ENCODE data around the gene CFAP46.
"Not testable (repeated sequence)": the region's sequence is repeated elsewhere in the genome, so short reads cannot be mapped to it uniquely, and the experiment has no call there.

CFAP46 gene

DNA sequence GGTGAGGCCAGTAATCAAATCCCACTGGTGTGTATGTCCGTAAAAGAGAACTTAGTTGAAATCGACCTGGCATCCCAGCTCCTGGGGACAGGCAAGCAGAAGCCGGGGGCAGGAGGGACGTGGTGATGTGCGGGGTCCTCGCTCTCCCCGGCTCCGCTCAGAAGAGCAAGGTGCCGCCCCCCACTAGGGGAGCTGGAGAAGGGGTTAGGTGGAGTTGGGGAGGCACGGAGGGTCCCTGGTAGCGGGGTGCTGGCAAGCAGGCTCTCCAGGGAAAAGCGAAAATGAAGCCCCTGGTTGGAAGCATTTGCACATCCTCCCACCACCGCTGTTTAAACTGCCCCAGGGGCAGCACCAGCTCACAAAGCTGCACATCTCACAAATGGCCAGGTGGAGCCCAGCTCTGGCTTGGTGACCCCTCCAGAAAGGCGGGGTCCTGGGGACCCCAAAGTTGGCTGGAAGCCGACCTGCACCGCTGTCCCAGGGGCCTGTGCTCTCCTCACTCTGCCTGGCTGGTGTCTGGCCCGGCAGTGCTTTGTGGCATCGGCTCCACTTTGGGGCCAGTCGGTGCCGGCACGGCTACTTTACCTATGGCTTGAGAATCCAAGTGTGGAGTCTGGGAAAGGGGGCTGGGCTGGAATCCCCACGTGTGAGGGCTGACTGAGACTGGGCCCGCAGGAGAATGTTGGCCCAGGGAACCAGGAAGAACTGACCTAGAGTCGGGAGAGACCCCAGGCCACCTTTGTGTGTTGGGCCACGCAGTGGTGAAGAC lies 2.9 kb upstream of the CFAP46 start:
- no peak for DNase-seq (ENCODE audit: low spot score)

DNA sequence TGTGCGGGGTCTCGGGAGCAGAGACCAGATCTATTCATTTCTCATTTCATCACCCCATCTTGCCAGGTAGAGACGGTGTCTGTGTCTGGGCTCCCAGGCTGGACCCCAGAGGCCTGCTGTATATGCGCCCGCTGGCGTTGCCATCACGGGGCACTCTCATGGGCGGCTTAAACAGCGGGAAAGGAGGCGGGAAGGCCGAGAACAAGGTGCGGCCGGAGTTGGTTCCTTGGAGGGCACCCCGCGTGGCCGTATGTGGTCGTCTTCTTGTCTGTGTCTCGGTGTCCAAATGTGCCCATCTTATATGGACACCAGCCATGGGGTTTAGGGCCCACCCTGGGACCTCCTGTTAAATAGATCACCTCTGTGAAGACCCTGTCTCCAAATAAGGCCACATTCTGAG lies 2.1 kb upstream of the CFAP46 start:
- DNase-seq (ENCODE audit: low spot score): no peak

DNA sequence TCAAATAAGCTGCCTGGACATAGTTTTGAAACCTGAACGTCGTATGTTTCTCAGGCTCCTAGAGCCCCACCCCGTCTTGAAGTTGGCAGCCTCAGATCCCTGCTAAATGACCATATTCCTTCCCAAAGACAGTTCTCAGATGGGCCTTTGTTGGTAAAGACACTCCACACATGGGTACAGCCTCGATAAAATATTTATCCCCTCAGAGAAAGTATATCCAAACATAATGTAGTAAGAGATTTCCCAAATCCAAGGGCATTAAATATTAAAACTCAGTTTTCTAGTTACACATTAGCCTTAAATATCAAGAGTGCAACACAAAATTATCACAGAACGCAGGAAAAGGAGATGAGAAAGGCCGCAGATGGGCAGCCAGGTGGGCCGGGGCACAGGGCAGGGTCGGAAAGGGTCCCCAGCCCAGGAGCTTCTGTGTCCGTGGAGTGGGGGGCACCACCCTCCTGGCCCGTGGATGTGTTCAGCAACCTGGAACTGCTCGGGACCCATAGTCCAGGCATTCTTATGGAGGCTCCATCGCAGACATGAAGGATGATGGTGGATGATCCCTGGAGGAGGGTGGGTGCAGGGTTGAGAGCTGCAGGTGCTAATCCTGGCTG lies 1.5 kb upstream of the CFAP46 start:
- no peak for DNase-seq (ENCODE audit: low spot score)

DNA sequence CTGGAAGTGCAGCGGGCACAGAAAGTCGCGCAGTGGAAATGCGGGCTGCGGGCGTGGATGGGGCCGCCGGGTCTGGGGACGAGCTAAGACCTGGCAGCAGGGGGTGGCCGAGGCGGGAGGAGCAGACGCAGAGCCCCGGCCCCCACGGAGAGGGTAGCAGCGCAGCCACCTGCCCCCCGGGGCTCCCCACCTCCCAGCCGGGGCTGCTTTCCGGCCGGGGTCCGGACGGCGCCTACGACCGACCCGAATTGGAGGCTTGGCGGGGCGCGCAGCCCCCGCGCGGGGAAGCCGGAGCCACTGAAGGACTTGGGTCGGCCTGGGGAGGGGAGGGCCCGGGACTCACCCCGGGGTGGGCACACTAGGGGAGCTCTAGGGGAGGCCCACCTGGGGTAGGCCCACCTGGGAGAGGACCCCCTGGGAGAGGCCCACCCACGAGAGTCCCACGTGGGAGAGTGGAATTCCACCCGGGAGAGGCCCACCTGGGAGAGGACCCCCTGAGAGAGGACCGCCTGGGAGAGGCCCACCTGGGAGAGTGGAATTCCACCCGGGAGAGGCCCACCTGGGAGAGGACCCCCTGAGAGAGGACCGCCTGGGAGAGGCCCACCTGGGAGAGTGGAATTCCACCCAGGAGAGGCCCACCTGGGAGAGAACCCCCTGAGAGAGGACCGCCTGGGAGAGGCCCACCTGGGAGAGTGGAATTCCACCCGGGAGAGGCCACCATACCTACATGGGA lies 854 bp upstream of the CFAP46 start:
- DNase-seq (ENCODE audit: low spot score): no peak

DNA sequence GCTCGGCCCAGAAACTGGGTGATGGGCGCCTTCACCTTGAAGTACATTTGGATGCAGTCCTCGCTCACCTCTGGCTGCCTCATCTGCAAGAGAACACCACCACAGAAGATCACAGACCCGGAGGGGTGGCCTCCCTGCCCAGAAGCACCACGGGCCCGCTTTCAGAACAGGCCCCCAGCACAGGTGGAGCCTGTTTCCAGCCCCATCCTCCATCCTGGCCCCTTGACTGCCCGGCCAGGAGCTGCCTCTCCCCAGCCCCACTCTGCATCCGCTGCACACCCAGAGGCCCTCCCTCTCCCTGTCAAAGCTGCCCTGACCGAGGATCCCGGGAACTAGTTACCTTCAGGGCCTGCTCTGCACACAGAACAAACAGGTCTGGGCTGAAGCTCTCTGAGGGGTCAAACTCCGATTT lies 724 bp downstream of the CFAP46 start:
- no peak for DNase-seq (ENCODE audit: low spot score)

DNA sequence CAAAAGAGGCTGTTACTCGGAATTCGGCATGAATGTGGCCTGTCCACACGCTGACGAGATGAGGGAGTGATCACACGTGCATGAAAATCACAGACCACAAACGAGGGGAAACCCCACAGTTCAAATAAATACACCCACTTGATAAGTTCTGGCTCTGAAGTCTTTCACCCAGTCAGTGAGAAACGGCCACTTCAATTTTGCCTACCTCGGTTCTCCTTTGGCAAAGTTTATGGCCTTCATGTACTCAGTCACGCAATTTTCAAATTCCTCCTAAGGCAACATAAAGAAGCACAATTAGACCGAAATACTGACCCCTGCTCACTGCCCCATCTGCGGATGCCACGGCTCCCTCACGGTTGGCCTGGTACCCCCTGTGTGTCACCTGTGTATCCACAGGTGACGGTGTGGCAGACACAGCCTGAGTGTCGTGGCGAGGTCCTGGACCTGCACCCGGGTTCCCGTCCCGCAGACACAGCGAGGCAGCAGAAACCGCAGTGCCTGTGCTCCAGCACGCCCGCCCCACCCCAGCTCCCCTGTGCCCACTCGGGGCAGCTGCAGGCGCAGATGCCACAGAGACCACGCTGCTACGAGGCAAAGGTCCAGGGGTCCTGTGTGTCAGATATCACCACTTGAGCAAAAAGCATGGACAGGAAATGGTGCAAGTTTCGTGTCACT lies 1.4 kb downstream of the CFAP46 start:
- DNase-seq (ENCODE audit: low spot score): no peak

DNA sequence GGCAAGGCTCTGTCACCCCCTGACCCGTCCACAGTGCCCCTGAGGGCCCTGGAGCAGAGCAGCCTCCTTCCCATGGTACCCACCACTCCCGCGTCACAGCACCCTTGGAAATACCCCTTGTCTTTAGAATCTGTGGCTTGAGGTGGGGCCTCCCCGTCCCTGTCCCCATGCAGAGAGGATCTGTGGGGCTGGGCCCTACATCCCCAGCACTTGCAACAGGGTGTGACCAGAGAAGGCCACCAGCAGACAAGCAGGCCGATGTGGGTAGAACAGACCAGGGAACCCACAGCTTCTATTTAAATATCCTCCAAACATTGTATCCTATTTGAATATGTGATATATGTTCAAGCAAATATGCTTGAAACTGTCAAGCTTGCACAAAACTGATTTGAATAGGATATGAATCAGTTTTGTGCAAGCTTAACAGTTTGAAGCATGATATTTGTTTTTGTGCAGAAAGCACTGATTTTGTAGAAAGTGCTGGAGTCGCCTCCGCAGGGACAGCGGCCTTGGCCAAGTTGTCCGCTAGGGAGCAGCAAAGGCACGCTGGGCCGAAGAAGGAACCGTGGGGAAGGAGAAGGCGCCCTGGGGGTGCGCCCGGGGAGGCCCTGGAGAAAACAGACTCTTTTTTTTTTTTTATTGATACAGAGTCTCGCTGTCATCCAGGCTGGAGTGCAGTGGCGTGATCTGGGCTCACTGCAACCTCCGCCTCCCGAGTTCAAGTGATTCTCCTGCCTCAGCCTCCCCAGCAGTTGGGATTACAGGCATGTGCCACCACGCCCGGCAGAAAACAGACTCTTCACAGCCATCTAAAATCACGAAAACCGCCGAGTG lies 2.2 kb downstream of the CFAP46 start:
- peak; percentile 46 for DNase-seq (ENCODE audit: low spot score)

DNA sequence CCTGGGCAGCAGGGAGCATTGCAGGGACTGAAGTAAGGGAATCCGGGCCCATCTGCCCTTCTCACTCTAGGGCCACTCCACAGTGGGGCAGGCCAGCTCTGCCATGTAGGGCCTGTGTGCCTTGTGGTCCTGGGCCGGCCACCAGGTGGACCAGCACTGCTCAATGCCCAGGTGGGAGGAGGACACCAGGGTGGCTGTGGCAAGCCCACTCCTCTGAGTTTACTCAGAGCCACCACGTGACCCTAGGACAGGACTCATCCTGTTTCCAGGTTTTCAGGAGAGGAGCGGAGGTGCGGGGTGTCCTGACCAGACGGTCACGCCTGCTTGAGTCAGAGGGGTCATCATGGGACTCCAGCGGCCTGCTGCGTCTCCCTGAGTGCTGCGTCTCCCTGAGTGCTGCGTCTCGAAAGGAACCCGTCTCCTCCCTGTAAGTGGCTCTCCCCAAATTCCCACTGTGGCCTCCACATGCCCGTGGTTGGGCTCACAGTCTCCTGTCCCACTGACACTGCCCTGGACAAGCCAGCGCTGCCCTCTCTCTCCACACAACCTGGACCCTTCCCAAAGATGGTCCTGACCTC lies 2.9 kb downstream of the CFAP46 start:
- no peak for DNase-seq (ENCODE audit: low spot score)

DNA sequence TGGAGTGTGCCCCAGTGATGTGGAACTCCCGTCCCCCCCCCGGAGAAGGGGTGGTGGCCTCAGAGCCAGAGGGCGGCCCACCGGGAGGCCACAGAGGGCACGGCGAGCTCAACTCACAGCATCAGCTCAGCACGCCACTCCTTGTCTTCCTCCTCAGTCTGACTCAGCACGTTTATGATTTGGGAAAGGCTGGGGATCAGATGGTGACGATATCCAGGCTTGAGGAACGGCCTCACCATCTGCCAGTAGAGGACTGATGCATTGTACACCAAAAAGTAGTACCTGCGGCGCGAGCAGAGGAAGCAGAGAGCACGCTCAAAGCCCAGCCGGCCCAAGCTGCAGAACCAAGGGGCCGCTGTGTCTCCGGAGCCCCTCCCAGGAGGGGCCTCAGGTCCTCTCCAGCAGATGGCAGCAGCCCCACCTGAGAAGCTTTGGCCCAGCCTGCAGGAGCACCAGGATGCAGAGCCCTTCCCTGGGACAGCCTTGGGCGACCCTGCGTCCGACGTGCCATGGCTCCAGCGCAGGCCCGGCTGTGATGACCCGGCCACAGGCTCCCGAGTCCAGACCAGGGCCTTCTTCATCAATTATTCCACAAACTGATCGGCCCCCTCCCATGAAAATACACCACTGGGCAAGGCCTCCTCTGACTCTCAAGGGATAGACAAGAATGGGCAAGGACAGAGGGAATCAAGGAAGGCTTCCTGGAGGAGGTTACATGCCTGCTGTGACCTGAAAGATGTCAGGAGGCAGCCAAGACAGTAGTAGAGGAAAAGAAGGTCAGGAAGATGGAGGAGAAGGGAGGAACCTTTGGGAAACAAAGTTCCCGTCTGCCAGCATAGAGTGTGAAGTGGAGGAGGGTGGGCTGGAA lies 3.7 kb downstream of the CFAP46 start:
- DNase-seq (ENCODE audit: low spot score): peak; percentile 42

DNA sequence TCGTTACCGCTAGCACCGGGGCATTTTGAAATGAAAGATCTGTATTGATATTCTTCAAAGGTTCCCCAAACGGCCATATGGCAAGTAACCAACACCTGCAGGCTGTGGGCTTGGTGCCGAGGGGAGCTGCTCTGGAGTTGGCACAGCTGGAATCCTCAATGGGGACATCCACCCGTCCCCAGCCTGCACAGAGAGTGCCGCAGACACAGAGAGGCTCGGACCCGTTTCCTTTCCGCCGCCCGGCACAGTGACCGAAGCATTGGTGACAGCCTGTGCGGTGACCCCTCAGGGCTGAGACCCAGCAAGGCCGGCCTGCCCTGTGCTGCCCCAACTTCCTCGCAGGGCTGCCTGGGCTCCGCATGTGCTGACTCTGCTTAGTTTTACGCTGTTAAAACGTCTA lies 4.5 kb downstream of the CFAP46 start:
- no peak for DNase-seq (ENCODE audit: low spot score)

DNA sequence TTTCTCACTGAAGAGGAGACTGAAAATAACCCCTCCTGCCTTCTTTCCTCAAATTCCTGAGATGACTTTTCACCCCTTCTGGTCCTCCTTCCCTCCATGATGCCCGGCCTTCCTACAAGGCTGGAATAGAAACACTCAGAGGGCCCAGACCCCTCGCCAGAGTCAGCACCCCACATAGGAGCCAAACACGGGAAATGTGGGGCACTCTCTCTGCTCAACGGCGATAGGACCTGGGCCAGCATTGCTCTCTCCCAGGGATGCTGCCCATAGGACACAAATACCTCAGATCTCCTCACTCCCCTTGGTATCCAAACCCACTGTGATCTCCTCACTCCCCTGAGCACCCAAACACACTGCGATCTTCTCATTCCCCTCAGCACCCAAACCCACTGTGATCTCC lies 7.4 kb downstream of the CFAP46 start:
- no peak for DNase-seq (ENCODE audit: low spot score)

DNA sequence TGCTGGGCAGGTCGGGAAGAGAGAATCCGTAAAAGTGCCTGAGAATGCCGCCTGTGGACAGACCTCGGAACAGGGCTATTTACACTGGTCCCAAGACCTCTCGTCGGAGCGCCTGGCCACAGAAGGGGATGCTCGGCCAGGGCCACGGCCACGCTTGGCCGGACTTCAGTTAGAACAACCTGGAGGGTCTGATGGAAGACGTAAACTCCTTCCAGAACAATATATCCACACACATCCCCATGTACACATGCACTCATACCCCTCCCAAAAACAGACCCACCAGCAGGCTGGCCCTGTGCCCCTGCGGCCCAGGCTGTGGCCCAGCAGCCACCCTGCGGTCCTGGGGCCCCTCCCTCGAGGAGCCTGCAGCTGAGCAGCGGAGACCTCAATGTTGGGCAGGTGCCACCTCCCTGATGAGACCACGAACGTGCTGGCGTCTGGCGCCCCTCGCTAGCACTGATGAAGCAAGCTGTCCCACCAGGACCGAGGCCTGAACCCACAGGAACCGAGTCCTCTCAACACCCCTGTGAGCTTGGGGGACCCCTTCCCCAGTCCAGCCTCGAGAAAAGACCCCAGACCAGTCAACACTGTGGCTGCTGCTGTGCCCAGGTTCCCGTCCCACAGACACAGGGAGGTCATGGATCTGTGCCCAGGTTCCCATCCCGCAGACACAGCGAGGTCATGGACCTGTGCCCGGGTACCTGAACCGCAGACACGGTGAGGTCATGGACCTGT lies 8.9 kb downstream of the CFAP46 start:
- no peak for DNase-seq (ENCODE audit: low spot score)

DNA sequence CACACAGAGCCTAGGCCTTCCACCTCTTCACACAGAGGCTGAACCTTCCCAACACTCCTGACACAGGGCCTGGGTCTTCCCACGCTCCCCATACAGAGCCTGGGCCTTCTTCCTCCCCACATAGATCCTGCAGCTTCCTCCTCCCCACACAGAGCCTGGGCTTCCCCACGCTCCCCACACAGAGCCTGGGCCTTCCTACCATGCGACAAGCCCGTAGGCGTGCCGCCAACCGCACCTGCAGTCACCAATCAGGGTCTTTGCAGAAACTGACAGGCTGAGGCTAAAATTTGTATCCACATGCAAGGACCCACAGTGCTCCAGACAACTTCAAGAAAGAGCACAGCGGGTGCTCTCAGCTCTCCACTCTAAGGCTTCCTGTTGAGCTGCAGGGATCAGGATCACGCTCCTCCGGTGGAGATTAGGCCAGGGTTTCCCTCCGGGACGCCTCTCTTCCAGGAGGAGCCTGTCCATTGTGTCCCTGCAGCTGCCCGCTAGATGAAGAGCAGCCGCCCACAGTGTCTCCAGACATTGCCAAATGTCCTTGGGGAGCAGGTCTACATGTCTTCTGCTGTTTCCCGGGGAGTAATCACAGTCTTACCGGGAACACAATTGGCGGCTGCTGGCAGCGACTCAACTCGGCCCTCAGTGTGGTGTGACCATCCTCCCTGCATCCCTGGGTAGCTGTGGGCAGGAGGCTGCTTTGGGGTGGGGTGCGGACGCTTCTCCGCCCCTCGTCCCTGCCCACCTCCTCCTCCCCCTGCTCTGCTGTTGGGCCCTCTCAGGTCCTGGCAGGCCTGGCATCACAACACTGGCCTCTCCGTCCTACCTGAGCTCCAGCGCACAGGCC lies 9.7 kb downstream of the CFAP46 start:
- no peak for DNase-seq (ENCODE audit: low spot score)

DNA sequence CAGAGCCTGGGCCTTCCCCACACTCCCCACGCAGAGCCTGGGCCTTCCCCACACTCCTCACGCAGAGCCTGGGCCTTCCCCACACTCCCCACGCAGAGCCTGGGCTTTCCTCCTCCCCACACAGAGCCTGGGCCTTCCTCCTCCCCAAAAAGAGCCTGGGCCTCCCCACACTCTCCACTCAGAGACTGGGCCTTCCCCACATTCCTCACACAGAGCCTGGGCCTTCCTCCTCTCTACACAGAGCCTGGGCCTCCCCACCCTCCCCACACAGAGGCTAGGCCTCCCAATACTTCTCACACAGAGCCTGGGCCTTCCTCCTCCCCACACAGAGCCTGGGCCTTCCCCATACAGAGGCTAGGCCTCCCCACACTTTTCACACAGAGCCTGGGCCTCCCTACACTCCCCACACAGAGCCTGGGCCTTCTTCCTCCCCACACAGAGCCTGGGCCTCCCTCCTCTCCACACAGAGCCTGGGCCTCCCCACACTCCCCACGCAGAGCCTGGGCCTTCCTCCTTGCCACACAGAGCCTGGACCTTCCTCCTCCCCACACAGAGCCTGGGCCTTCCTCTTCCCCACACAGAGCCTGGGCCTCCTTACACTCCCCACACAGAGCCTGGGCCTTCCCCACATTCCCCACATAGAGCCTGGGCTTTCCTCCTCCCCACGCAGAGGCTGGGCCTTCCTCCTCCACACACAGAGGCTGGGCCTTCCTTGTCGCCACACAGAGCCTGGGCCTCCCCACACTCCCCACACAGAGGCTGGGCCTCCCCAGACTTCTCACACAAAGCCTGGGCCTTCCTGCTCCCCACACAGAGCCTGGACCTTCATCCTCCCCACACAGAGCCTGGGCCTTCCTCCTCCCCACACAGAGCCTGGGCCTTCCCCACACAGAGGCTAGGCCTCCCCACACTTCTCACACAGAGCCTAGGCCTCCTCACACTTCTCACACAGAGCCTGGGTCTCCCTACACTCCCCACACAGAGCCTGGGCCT lies 10.8 kb downstream of the CFAP46 start:
- not testable (repeated sequence) for DNase-seq (ENCODE audit: low spot score)

DNA sequence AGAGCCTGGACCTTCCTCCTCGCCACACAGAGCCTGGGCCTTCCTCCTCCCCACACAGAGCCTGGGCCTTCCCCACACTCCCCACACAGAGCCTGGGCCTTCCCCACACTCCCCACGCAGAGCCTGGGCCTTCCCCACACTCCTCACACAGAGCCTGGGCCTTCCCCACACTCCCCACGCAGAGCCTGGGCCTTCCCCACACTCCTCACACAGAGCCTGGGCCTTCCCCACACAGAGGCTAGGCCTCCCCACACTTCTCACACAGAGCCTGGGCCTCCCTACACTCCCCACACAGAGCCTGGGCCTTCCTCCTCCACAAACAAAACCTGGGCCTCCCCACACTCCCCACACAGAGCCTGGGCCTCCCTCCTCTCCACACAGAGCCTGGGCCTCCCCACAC lies 11.7 kb downstream of the CFAP46 start:
- not testable (repeated sequence) for DNase-seq (ENCODE audit: low spot score)

DNA sequence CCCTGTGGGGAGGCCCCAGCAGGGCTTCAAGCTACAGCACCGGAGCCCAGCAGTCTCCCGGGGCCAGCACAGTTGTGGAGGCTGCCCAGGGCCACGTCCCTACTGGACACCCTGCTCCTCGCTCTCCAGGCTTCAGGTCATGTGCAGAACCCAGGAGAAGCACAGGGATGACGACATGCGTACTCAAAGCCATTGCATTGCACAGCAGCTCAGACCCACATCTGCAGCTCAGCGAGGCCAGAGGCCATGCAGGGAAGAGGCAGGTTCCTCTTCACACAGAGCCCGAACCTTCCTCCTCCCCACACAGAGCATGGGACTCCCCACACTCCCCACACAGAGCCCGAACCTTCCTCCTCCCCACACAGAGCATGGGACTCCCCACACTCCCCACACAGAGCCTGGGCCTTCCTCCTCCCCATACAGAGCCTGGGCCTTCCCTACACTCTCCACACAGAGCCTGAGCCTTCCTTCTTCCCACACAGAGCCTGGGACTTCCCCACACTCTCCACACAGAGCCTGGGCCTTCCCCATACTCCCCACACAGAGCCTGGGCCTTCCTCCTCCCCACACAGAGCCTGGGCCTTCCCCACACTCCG lies 12.3 kb downstream of the CFAP46 start:
- no peak for DNase-seq (ENCODE audit: low spot score)

DNA sequence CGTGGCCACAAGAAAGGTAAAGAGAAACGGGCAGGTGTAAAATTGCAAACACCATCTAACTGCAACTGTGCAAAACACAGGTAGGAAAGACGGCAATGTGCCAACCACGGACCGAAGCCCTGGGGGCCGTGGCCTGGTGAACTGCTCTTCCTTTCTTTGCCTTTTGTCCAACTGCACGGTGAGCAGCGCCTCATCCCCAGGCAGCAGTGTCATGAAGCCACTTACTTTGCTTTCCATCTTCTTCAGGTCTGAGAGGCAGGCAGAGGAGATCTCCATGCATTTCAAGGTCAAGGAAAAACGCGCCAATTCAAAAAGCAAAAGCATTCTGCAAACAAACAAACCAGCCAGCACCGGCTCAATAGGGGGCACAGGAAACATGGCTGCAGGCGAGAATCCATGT lies 12.9 kb downstream of the CFAP46 start:
- no peak for DNase-seq (ENCODE audit: low spot score)

Measured in SK-N-DZ (cell line).